Activated effector memory CD4-positive, alpha-beta T cell treated with Interleukin-2 at 50 U/mL for 16 hours (primary cell): ENCODE results near the gene ZNF558.

Experiments used
- DNase-seq: peaks from one replicate; pipeline ENCODE4 v3.0.0-alpha.2; 2020

The ZNF558 gene

GRCh38 chr19:8832132-8833021 is at the start of gene ZNF558, which contains the start of gene MBD3L1:
Gene ZNF558 (minus strand): TSS chr19:8832304. CDS start chr19:8822659, 9,645 bp downstream.
Gene MBD3L1 (plus strand): TSS chr19:8832377. CDS start chr19:8842679, 10,302 bp downstream.
- DNase-seq = peak; percentile 98

GRCh38 chr19:8881512-8881911 is 49.4 kb upstream of the ZNF558 start:
- DNase-seq = no peak

- DNase-seq = no peak
Observed at GRCh38 chr19:8880868-8881488, 48.9 kb upstream of the ZNF558 start.

GRCh38 chr19:8877854-8878705 is 46.0 kb upstream of the ZNF558 start:
- DNase-seq = no peak

DNA sequence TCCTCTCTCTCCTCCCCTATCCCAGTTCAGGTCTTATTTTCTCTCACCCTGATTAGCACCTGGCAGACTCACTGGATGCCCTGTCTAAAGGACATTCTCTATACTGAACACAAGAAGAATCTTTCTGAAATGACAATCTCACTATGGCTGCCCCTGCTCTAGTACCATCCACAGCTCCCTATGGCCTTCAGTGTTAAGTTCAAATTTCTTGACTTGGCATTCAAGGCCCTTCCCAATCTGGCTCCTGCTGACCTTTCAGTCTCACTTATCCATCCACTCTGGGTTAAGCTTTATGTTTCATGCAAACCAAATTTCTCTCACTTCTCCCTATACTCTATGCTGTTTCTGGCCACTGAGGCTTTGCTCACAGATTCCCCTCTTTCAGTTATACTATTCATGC is 34.2 kb upstream of the ZNF558 start:
- DNase-seq = no peak

DNA sequence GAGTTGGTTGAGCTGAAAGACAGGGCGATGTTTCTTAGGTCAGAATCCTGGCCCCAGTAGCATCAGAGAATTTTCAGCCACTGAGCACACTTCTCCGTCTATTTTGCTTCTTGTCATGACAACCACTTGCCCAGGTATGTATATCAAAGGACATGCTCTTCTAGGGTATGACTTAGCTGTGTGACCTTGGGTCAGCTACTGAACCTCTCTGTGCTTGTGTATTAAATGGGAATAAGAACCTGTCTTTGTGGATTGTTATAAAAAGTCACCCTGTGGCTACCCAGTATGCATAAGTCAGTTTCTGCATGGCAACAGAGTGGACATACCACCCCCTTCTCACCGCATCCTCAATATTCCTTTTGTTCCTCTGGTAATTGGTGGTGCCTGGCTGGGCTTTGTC is 26.2 kb upstream of the ZNF558 start:
- DNase-seq = no peak

- no peak for DNase-seq
Observed at GRCh38 chr19:8850488-8850887, 18.4 kb upstream of the ZNF558 start.

GRCh38 chr19:8849232-8849631 is 17.1 kb upstream of the ZNF558 start:
- no peak for DNase-seq

- no peak for DNase-seq
Observed at GRCh38 chr19:8846819-8847218, 14.7 kb upstream of the ZNF558 start.

- no peak for DNase-seq
Observed at GRCh38 chr19:8840708-8841107, 8.6 kb upstream of the ZNF558 start.

DNA sequence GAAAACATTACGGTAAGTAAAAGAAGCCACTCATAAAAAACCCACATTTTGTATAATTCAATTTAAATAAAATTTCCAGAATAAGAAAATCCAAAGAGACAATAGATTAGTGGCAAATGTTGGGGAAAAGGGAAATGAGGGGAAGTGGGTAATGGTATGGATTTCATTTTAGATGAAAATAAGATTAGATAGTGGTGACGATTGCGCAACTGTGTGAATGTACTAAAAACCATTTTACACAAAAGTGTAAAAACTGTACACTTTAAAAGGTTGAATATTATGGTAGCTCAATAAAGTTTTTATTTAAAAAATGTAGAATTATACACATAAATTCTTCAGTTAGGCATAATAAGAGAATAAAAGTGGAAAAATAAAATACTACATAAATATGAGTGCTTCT is 3.8 kb upstream of the ZNF558 start:
- DNase-seq = no peak

DNA sequence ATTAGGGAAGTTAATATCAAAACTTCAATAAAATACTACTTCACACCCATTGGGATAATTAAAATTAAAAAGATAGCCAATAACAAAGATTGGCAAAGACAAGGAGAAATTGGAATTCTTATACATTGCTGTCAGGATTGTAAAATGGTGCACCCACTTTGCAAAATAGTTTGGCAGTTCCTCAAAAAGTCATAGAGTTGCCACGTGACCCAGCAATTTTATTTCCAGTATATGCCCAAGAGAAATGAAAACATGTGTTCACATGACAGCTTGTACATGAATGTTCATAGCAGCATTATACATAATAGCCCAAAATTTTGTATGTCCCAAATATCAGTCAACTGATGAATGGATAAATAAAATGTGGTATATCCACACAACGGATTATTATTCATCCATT is 3.3 kb upstream of the ZNF558 start:
- no peak for DNase-seq

DNA sequence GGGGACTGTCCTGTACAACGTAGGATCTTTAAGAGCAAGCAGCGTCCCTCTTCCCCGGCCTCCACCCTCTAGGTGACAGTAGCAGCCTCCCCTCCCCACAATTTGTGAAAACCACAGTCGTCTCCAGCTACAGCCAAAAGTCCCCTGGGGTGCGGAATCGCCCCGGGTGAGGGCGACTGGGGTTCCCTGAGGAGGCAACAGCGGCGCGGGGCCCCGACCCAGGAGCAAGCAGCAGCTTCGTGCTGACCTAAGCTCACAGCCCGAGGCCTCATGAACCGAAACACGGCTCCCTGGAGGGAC is 322 bp downstream of the ZNF558 start:
- DNase-seq = no peak

DNA sequence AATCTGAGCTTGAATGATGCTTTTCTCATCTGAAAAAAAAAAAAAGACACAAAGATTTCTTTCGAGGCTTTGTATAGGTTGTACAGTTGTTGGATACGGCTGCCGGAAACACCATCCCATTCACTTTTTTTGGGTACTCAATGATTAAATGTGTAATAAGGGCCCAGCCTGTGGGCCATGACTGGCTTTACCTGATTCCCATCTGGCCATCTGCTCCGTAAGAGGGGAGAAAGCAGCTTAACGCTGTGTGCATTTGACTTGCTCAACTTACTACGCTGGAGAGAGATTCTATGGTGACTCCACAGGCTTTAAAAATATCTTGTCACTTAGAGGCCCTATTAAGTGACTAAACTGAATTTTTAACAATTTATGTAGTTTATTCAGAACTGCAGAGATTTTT is 731 bp downstream of the ZNF558 start:
- no peak for DNase-seq

DNA sequence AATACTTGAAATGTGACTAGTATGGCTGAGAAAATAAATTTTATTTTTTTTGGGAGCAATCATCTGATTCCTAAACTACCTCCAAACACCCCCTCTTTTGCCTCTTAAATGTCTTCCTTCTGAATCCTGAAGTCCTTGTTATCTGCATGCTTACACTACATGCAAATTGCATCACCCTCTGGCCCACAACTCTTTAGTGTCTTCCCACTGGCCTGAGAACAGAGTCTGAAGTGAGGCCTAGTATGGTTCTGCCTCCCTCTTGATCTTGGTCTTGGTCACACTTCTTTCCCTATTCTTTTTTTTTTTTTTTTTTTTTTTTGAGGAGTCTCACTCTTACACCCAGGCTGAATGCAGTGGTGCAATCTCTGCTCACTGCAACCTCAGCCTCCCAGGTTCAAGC is 4.8 kb downstream of the ZNF558 start:
- no peak for DNase-seq

- DNase-seq = no peak
Observed at GRCh38 chr19:8826371-8826770, 5.7 kb downstream of the ZNF558 start.

GRCh38 chr19:8821748-8822241 is 10.3 kb downstream of the ZNF558 start:
- DNase-seq = no peak

DNA sequence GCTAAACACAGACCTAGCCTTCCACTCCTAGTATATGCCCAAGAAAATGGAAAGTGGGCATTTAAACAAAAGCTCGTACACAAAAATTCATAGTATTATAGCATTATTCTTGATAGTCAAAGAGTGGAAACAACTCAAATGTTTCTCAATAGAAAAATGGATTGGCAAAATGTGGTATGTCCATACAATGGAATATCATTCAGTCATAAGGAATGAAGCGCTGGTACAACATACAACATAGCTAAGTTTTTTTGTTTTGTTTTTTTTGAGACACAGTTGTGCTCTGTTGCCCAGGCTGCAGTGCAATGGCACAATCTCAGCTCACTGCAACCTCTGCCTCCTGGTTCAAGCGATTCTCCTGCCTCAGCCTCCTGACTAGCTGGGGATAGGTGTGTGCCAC is 11.9 kb downstream of the ZNF558 start:
- DNase-seq = no peak

GRCh38 chr19:8815780-8816179 is 16.3 kb downstream of the ZNF558 start:
- DNase-seq = no peak

- no peak for DNase-seq
Observed at GRCh38 chr19:8814176-8814575, 17.9 kb downstream of the ZNF558 start.

DNA sequence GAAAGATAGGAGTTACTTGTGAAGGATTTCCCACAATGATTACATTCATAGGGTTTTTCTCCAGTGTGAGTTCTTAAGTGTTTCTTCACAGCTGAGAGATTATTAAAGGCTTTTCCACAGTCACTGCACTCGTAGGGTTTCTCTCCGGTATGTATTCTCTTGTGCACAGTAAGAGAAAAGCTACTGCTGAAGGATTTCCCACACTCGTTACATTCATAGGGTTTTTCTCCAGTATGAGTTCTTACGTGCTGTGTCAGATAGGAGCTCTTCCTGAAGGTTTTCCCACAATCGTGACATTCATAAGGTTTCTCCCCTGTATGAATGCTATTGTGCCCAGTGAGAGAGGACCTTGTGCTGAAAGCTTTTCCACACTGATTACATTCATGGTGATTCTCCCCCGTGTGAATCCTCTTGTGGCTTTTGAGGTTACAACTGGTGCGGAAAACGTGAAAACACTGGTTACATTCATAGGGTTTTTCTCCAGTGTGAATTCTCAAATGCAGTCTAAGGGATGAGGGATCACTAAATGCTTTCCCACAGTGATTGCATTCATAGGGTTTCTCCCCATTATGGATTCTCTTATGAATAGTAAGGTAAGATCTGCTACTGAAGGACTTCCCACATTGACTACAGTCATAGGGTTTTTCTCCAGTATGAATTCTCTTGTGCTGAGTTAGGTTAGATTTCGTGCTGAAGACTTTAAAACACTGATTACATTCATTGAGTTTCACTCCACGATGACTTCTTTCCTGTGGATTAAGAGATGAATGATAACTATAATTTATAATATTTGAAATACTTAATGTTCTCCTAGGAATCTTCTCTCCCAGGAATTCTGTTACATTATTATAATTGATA is 20.6 kb downstream of the ZNF558 start:
- no peak for DNase-seq

DNA sequence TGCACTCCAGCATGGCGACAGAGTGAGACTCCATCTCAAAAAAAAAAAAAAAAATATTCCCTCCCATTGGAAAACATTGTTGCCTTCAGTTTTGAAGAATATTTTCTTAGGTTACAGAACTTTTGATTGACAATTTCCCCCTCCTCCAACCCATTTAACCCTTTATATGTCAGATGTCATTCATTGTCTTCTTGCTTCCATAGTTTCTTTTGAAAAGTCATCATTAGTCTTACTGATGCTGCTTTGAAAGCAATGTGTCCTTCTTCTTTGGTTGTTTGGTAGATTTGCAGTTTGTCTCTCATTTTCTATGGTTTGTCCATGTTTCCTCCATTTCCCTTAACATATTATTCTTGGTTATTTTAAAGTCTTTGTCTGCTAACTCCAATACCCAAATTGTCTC is 25.4 kb downstream of the ZNF558 start:
- DNase-seq = no peak
